ENCODE data around the gene EID2. TPM values are rescaled to one million over a fixed set of nuclear protein-coding genes. Genes with fewer than 3 reads are reported as not detected.

EID2 gene
- total RNA-seq (2022; extraction: Qiagen RNA extraction) = 33.6 to 44.2 TPM (median 43.1 TPM) in 5 replicates

DNA sequence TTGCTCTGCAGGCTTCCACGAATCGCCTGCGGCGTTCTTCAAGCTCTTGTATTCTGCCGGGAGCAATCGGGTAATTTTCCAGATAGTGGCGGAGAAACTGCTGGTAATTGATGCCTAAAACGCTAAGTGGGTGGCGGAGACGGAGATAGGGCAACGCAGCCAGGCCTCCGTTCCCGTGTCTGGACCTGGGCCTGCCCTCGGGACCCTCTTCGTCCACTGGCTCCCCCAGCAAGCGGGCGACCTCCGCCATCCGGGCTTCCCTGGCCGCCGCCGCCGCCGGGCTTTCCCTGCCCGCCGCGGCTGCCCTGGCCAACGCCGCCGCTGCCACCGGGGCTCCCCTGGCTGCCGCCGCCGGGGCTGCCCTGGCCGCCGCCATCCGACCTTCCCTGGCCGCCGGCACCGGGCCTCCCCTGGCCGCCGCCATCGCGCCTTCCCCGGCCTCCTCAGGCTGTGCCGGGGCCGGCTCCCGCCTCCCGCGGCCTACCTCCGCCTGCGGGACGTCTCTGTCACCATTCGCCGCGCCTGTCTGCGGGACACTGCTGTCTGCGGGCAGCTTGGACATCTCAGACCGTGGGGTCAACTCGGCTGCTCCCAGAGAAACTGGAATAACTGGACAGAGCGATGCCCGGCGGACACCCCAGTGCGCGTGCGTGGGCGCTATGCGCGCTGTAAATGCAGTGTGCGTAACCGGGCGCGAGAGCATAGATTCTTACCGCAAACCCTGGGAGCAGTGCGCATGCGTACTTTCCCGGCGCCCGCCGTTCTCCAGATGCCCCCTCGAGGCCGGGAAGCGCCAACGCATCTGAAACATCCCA is at the start of gene EID2:
TSS of gene EID2 (minus strand) at position 644 of the 815 bp plus-strand sequence. CDS start at position 562, 82 bp downstream.

DNA sequence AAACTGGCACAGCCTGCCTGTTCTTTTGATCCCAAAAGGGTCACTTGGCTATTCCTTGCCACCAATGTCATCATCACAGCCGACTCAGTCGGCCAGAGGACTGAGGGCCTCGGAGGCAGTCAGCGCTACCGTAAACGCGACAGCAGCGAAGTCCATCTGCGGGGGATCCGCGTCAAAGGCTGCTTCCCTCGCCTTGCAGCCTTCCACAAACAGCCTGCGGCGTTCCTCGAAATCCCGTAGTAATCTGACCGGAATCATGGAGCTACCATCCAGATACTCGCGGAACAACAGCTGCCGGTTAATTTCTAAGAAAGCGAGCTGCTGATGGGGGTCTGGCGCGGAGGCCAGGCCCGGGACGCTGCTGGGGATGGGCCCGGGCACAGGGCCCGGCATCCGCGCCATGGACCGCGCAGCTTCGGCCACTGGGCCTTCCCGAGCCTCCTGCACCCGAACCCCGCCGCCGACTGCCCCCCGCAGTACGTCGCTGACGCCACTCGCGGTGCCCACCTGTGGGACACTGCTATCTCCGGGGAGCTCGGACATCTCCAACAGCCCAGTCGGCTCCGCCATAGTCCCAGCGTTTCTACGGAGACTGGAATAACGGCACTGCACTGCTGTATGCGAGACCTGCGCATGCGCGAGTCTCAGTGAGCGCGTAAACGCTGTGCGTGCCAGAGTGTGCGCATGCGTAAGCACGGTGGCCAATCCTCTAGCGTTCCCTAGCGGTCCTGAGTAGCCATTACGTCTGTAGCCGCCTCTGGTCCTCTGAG is 7.5 kb downstream of the EID2 start, which contains the start of gene EID2B:
TSS of gene EID2B (minus strand) at position 620 of the 770 bp plus-strand sequence. CDS start at position 570, 50 bp downstream.

GRCh38 chr19:39514840-39515550 is 25.0 kb downstream of the EID2 start, which contains the start of gene SELENOV:
SELENOV (plus strand) TSS chr19:39515139; CDS start chr19:39515213, 74 bp downstream.

GRCh38 chr19:39498798-39499642 is 40.9 kb downstream of the EID2 start, which contains the start of gene DLL3:
DLL3 (plus strand) TSS chr19:39498947; CDS start chr19:39498975, 28 bp downstream.

Other genes starting within 250 kb of the EID2 start
- 0.10 to 0.33 TPM (median 0.13 TPM) in 4 of 5 replicates, not detected in the other for gene IFNL1, start 243.8 kb downstream of the EID2 start, total RNA-seq (2022; extraction: Qiagen RNA extraction)
- gene LRFN1, start 219.3 kb downstream of the EID2 start, total RNA-seq (2022; extraction: Qiagen RNA extraction) = 7.5 to 10.4 TPM (median 8.6 TPM) in 5 replicates
- gene GMFG, start 204.1 kb downstream of the EID2 start, total RNA-seq (2022; extraction: Qiagen RNA extraction) = 0.22 to 1.0 TPM (median 0.43 TPM) in 5 replicates
- gene SAMD4B, start 197.7 kb downstream of the EID2 start, total RNA-seq (2022; extraction: Qiagen RNA extraction) = 142 to 170 TPM (median 168 TPM) in 5 replicates
- gene PAF1, start 149.1 kb downstream of the EID2 start, total RNA-seq (2022; extraction: Qiagen RNA extraction) = 71.5 to 77.5 TPM (median 74.2 TPM) in 5 replicates
- gene MED29, start 148.8 kb downstream of the EID2 start, total RNA-seq (2022; extraction: Qiagen RNA extraction) = 70.9 to 84.3 TPM (median 75.6 TPM) in 5 replicates
- 156 to 252 TPM (median 234 TPM) in 5 replicates for gene ZFP36, start 133.3 kb downstream of the EID2 start, total RNA-seq (2022; extraction: Qiagen RNA extraction)
- gene PLEKHG2, start 127.5 kb downstream of the EID2 start, total RNA-seq (2022; extraction: Qiagen RNA extraction) = 70.4 to 114 TPM (median 105 TPM) in 5 replicates
- gene RPS16, start 104.2 kb downstream of the EID2 start, total RNA-seq (2022; extraction: Qiagen RNA extraction) = 5,962 to 7,653 TPM (median 7,420 TPM) in 5 replicates
- gene SUPT5H, start 94.6 kb downstream of the EID2 start, total RNA-seq (2022; extraction: Qiagen RNA extraction) = 175 to 199 TPM (median 183 TPM) in 5 replicates
- gene TIMM50, start 59.3 kb downstream of the EID2 start, total RNA-seq (2022; extraction: Qiagen RNA extraction) = 170 to 223 TPM (median 212 TPM) in 5 replicates
- 5.9 to 11.4 TPM (median 10.6 TPM) in 5 replicates for gene DLL3, start 41.2 kb downstream of the EID2 start, total RNA-seq (2022; extraction: Qiagen RNA extraction)
- gene SELENOV, start 25.0 kb downstream of the EID2 start, total RNA-seq (2022; extraction: Qiagen RNA extraction) = not detected in 5 replicates
- 7.3 to 10.1 TPM (median 8.1 TPM) in 5 replicates for gene EID2B, start 7.3 kb downstream of the EID2 start, total RNA-seq (2022; extraction: Qiagen RNA extraction)
- gene LGALS13, start 62.4 kb upstream of the EID2 start, total RNA-seq (2022; extraction: Qiagen RNA extraction) = not detected in 5 replicates
- gene LGALS16, start 115.8 kb upstream of the EID2 start, total RNA-seq (2022; extraction: Qiagen RNA extraction) = not detected in 5 replicates
- not detected in 5 replicates for gene LGALS14, start 164.3 kb upstream of the EID2 start, total RNA-seq (2022; extraction: Qiagen RNA extraction)
- gene CLC, start 197.9 kb upstream of the EID2 start, total RNA-seq (2022; extraction: Qiagen RNA extraction) = 0.18 TPM in 1 of 5 replicates, not detected in the others
- not detected in 5 replicates for gene LEUTX, start 238.7 kb upstream of the EID2 start, total RNA-seq (2022; extraction: Qiagen RNA extraction)

Measured in A549 treated with Hydrocortisone at 1 μM for 4 hours (cell line).